HG02885 (cell line): ENCODE results near the gene HCN4.

Experiments used
- ATAC-seq: cut with Tn5 transposase; IDR thresholded peaks from one replicate; pipeline ENCODE4 v1.9.1; 2021; ENCODE audit warnings: mild to moderate bottlenecking; ENCODE audit not compliant: unreplicated experiment, poor library complexity

Gene HCN4

GRCh38 chr15:73382115-73382514, 13.4 kb upstream of the HCN4 start:
- no peak for ATAC-seq

- no peak for ATAC-seq
These were observed 11.9 kb upstream of the HCN4 start for GRCh38 chr15:73380661-73381060.

GRCh38 chr15:73378089-73378488, 9.3 kb upstream of the HCN4 start:
- no peak for ATAC-seq

GRCh38 chr15:73375755-73376305, 7.1 kb upstream of the HCN4 start:
- ATAC-seq, result no peak

GRCh38 chr15:73375012-73375411, 6.3 kb upstream of the HCN4 start:
- ATAC-seq, result no peak

- ATAC-seq, result no peak
These were observed 5.8 kb upstream of the HCN4 start for GRCh38 chr15:73374604-73375003.

- no peak for ATAC-seq
These were observed 4.5 kb upstream of the HCN4 start for GRCh38 chr15:73373221-73373620.

- ATAC-seq, result no peak
These were observed 3.1 kb upstream of the HCN4 start for GRCh38 chr15:73371812-73372211.

- ATAC-seq, result no peak
These were observed 1.4 kb upstream of the HCN4 start for GRCh38 chr15:73370151-73370550.

GRCh38 chr15:73369154-73369694, 466 bp upstream of the HCN4 start:
- ATAC-seq, result no peak

- no peak for ATAC-seq
These were observed 996 bp downstream of the HCN4 start for GRCh38 chr15:73367624-73368300.

GRCh38 chr15:73366766-73367623, 1.8 kb downstream of the HCN4 start:
- ATAC-seq, result no peak

- ATAC-seq, result no peak
These were observed 4.7 kb downstream of the HCN4 start for GRCh38 chr15:73364070-73364469.

- no peak for ATAC-seq
These were observed 5.9 kb downstream of the HCN4 start for GRCh38 chr15:73362900-73363299.

GRCh38 chr15:73361337-73361736, 7.4 kb downstream of the HCN4 start:
- ATAC-seq, result no peak

- no peak for ATAC-seq
These were observed 9.1 kb downstream of the HCN4 start for GRCh38 chr15:73359651-73360050.

GRCh38 chr15:73357999-73358665, 10.6 kb downstream of the HCN4 start:
- no peak for ATAC-seq

GRCh38 chr15:73355612-73356265, 13.0 kb downstream of the HCN4 start:
- no peak for ATAC-seq

GRCh38 chr15:73354241-73354640, 14.5 kb downstream of the HCN4 start:
- ATAC-seq, result no peak

- no peak for ATAC-seq
These were observed 15.0 kb downstream of the HCN4 start for GRCh38 chr15:73353734-73354133.
